H9 (cell line): ENCODE results near the gene ZP1. TPM values are rescaled to one million over a fixed set of nuclear protein-coding genes. Genes with fewer than 3 reads are reported as not detected.

Experiments used
- DNase-seq: peaks from one replicate; pipeline ENCODE4 v3.0.0-alpha.2; 2017
- H2AFZ ChIP-seq: one replicate; pipeline ENCODE4 v1.6.1; 2013; ENCODE audit warnings: mild to moderate bottlenecking, low read length, control low read depth, moderate library complexity
- H2AK5ac ChIP-seq: 2 replicates; pipeline ENCODE4 v1.6.1; 2013; ENCODE audit warnings: low read length, control low read depth, mixed read lengths; ENCODE audit not compliant: insufficient read length
- H2BK120ac ChIP-seq: one replicate; pipeline ENCODE4 v1.6.1; 2013; ENCODE audit warnings: low read depth, mild to moderate bottlenecking, low read length, control low read depth, inconsistent platforms; ENCODE audit not compliant: poor library complexity, severe bottlenecking
- H2BK12ac ChIP-seq: 2 replicates; pipeline ENCODE4 v1.6.1; 2013; ENCODE audit warnings: low read length, control low read depth, mixed read lengths, low read depth; ENCODE audit not compliant: insufficient read length
- H2BK15ac ChIP-seq: 2 replicates; pipeline ENCODE4 v1.6.1; 2013; ENCODE audit warnings: low read depth, low read length, control low read depth
- H2BK20ac ChIP-seq: one replicate; pipeline ENCODE4 v1.6.1; 2013; ENCODE audit warnings: low read depth, mild to moderate bottlenecking, low read length, control low read depth, inconsistent platforms; ENCODE audit not compliant: poor library complexity, severe bottlenecking
- H2BK5ac ChIP-seq: 2 replicates; pipeline ENCODE4 v1.6.1; 2013; ENCODE audit warnings: low read length, control low read depth, mixed read lengths; ENCODE audit not compliant: insufficient read length
- H3K14ac ChIP-seq: 2 replicates; pipeline ENCODE4 v1.6.1; 2013; ENCODE audit warnings: low read length, control low read depth; ENCODE audit not compliant: insufficient read depth
- H3K18ac ChIP-seq: 2 replicates; pipeline ENCODE4 v1.6.1; 2013; ENCODE audit warnings: low read depth, mild to moderate bottlenecking, mixed read lengths, low read length, control low read depth; ENCODE audit not compliant: insufficient read length
- H3K23ac ChIP-seq: 2 replicates; pipeline ENCODE4 v1.6.1; 2013; ENCODE audit warnings: low read length, control low read depth, mixed read lengths, low read depth; ENCODE audit not compliant: insufficient read length
- H3K23me2 ChIP-seq: 2 replicates; pipeline ENCODE4 v1.6.1; 2013; ENCODE audit warnings: low read depth, mild to moderate bottlenecking, mixed read lengths, low read length, control low read depth; ENCODE audit not compliant: insufficient read length, poor library complexity, severe bottlenecking
- H3K27ac ChIP-seq: 2 replicates; pipeline ENCODE4 v1.5.1; 2013; ENCODE audit warnings: low read length, control low read depth, mixed read lengths, low read depth; ENCODE audit not compliant: insufficient read length
- H3K27me3 ChIP-seq: 2 replicates; pipeline ENCODE4 v1.6.1; 2013; ENCODE audit warnings: low read length, control low read depth, inconsistent platforms; ENCODE audit not compliant: insufficient read depth
- H3K4ac ChIP-seq: 2 replicates; pipeline ENCODE4 v1.6.1; 2013; ENCODE audit warnings: low read depth, mild to moderate bottlenecking, control low read depth, inconsistent platforms, low read length, moderate library complexity
- H3K4me1 ChIP-seq: 2 replicates; pipeline ENCODE4 v1.6.1; 2013; ENCODE audit warnings: low read length, control low read depth, inconsistent platforms; ENCODE audit not compliant: insufficient read depth
- H3K4me2 ChIP-seq: 2 replicates; pipeline ENCODE4 v1.6.1; 2013; ENCODE audit warnings: low read length, control low read depth, mixed read lengths; ENCODE audit not compliant: insufficient read length, insufficient read depth
- H3K56ac ChIP-seq: 2 replicates; pipeline ENCODE4 v1.6.1; 2013; ENCODE audit warnings: low read depth, mild to moderate bottlenecking, mixed read lengths, low read length, control low read depth; ENCODE audit not compliant: insufficient read length
- H3K79me1 ChIP-seq: 2 replicates; pipeline ENCODE4 v1.6.1; 2013; ENCODE audit warnings: low read depth, mild to moderate bottlenecking, moderate library complexity, low read length, control low read depth, inconsistent platforms; ENCODE audit not compliant: insufficient read depth, poor library complexity, severe bottlenecking
- H3K79me2 ChIP-seq: 2 replicates; pipeline ENCODE4 v1.6.1; 2013; ENCODE audit warnings: low read length, control low read depth, inconsistent platforms; ENCODE audit not compliant: insufficient read depth
- H3K9ac ChIP-seq: 2 replicates; pipeline ENCODE4 v1.6.1; 2013; ENCODE audit warnings: low read length, control low read depth, mixed read lengths; ENCODE audit not compliant: insufficient read length; ENCODE audit errors: extremely low read depth
- H3K9me3 ChIP-seq: one replicate; pipeline ENCODE4 v1.6.1; 2013; ENCODE audit warnings: low read depth, low read length, inconsistent platforms; ENCODE audit not compliant: control insufficient read depth
- H3T11ph ChIP-seq: one replicate; pipeline ENCODE4 v1.6.1; 2013; ENCODE audit warnings: mild to moderate bottlenecking, low read length, control low read depth, inconsistent platforms
- H4K20me1 ChIP-seq: one replicate; pipeline ENCODE4 v1.6.1; 2013; ENCODE audit not compliant: control insufficient read depth, insufficient read length, insufficient read depth
- H4K5ac ChIP-seq: 2 replicates; pipeline ENCODE4 v1.6.1; 2013; ENCODE audit warnings: low read depth, mild to moderate bottlenecking, mixed read lengths, low read length, control low read depth; ENCODE audit not compliant: insufficient read length
- H4K8ac ChIP-seq: replicated peaks from 2 replicates; pipeline ENCODE4 v1.6.1; 2013; ENCODE audit warnings: low read length, control low read depth, mixed read lengths, low read depth; ENCODE audit not compliant: insufficient read length
- H4K91ac ChIP-seq: 2 replicates; pipeline ENCODE4 v1.6.1; 2013; ENCODE audit warnings: low read depth, mild to moderate bottlenecking, moderate library complexity, mixed read lengths, low read length, control low read depth; ENCODE audit not compliant: insufficient read length
- H3K27ac Mint-ChIP-seq, 3 experiments: 2 replicates in 2 of 3; 3 replicates in 1 of 3; pipeline ENCODE4 v1.8.0; 2020 to 2021; ENCODE audit warnings: mixed read lengths in 3 of 3, mild to moderate bottlenecking in 1 of 3, moderate library complexity in 1 of 3
- H3K27me3 Mint-ChIP-seq: 2 replicates; pipeline ENCODE4 v1.8.0; 2021; ENCODE audit warnings: low read depth, mild to moderate bottlenecking, moderate library complexity, mixed read lengths
- H3K36me3 Mint-ChIP-seq, 3 experiments: 2 replicates in 2 of 3; 3 replicates in 1 of 3; pipeline ENCODE4 v1.8.0; 2020 to 2021; ENCODE audit warnings: low read depth in 3 of 3, mixed read lengths in 3 of 3; ENCODE audit not compliant: insufficient read depth in 1 of 3
- H3K4me1 Mint-ChIP-seq, 2 experiments: 2 replicates each; pipeline ENCODE4 v1.8.0; 2020; ENCODE audit warnings: mixed read lengths in 2 of 2
- H3K4me3 Mint-ChIP-seq, 2 experiments: 2 replicates in 1 of 2; 3 replicates in 1 of 2; pipeline ENCODE4 v1.8.0; 2020 to 2021; ENCODE audit warnings: mild to moderate bottlenecking in 2 of 2, mixed read lengths in 2 of 2, moderate library complexity in 1 of 2
- H3K9me3 Mint-ChIP-seq, 2 experiments: 2 replicates in 1 of 2; 3 replicates in 1 of 2; pipeline ENCODE4 v1.8.0; 2020; ENCODE audit warnings: mild to moderate bottlenecking in 2 of 2, mixed read lengths in 2 of 2, moderate library complexity in 1 of 2
- CTCF ChIP-seq: fragments of 200-600 bp; sonication (generic); conservative IDR thresholded peaks from 3 replicates; pipeline ENCODE4 v1.8.0; 2021; ENCODE audit warnings: antibody characterized with exemption, mild to moderate bottlenecking
- WGBS: extraction: QIAGEN DNeasy Blood & Tissue Kit; methylation state at CpG from one replicate; pipeline ENCODE4 v1.1.7; 2013; ENCODE audit warnings: missing lambda C conversion rate, low lambda C conversion rate, mixed read lengths; ENCODE audit not compliant: insufficient read length; ENCODE audit errors: extremely low coverage; 5-methylcytosine and 5-hydroxymethylcytosine counted together
- total RNA-seq: library from RNA; stranded (reverse); gene quantifications from 2 replicates; pipeline ENCODE4 v1.2.1, GENCODE V29; 2021

The ZP1 gene
- total RNA-seq, 1 experiment from 2014 or later: not detected

- H3K4me2 ChIP-seq: peak overlapping the region; percentile 88
- H3K4me1 ChIP-seq: peaks cover 8% of the 10 kb centered on the region; the same call in 1 of the 2 replicates
- H4K8ac ChIP-seq: no peak overlapping the region
- no peak overlapping the region for H3K18ac ChIP-seq
- H3K14ac ChIP-seq: no peak overlapping the region
- H3K9me3 ChIP-seq: no peaks in the 10 kb centered on the region
- no peak overlapping the region for H3K4ac ChIP-seq
- H3K4me1 Mint-ChIP-seq: peaks cover 32 to 41% of the 10 kb centered on the region in 2 experiments
- no peak for TF ChIP-seq CTCF
- H3K27me3 ChIP-seq: no peaks in the 10 kb centered on the region
- peaks cover 14% of the 10 kb centered on the region for H3K23me2 ChIP-seq
- H2BK15ac ChIP-seq: no peak overlapping the region
- H4K5ac ChIP-seq: no peak overlapping the region
- no peak overlapping the region for H2BK120ac ChIP-seq
- peak overlapping the region; percentile 91 to 95 for H3K4me3 Mint-ChIP-seq
- WGBS: no CpG with 5 or more reads among the region's 4 CpGs
- H3K27ac ChIP-seq: no peak overlapping the region
- H2AFZ ChIP-seq: no peak overlapping the region
- peaks cover 31 to 55% (median 32%) of the 10 kb centered on the region in 3 experiments for H3K36me3 Mint-ChIP-seq
- no peaks in the 10 kb centered on the region for H3K27me3 Mint-ChIP-seq
- H4K20me1 ChIP-seq: no peaks in the 10 kb centered on the region
- no peak overlapping the region for H3T11ph ChIP-seq
- no peak overlapping the region for H3K27ac Mint-ChIP-seq
- peaks cover 24% of the 10 kb centered on the region; the same call in 1 of the 2 replicates for H3K79me2 ChIP-seq
- no peaks in the 10 kb centered on the region; a peak in 1 of 5 replicates for H3K9me3 Mint-ChIP-seq
- no peak overlapping the region for H2BK12ac ChIP-seq
- no peak for DNase-seq
- no peak overlapping the region for H2AK5ac ChIP-seq
- no peak overlapping the region for H2BK5ac ChIP-seq
- no peak overlapping the region for H4K91ac ChIP-seq
- H3K79me1 ChIP-seq: no peaks in the 10 kb centered on the region
- H3K56ac ChIP-seq: no peak overlapping the region
- H3K9ac ChIP-seq: peak overlapping the region; percentile 9
- H2BK20ac ChIP-seq: no peak overlapping the region
- no peak overlapping the region for H3K23ac ChIP-seq
Measured at GRCh38 chr11:60844870-60845221, 22.5 kb upstream of the ZP1 start.
